IMR-90 (cell line): ENCODE results near the gene F5. TPM values are rescaled to one million over a fixed set of nuclear protein-coding genes. Genes with fewer than 3 reads are reported as not detected.

Experiments used
- ATAC-seq: fragments of 200-7000 bp; cut with Tn5 transposase; 2 replicates; pipeline ENCODE4 v1.9.1; 2020; ENCODE audit warnings: low read depth, mild to moderate bottlenecking, moderate library complexity
- BruUV-seq: library from RNA; stranded (reverse); fragments of 400-500 nt; replicated peaks from 2 replicates; lab custom pipeline; 2021; lab: Mats Ljungman, UMichigan
- CTCF ChIA-PET: fragments of 300-600 bp; formaldehyde crosslinking; extraction: SDS; loops from one replicate; lab custom pipeline; 2021; ENCODE audit warnings: antibody characterized with exemption; lab: Yijun Ruan, JAX
- POLR2A ChIA-PET: fragments of 300-600 bp; sonication (Branson Sonifier 250); formaldehyde crosslinking; loops from one replicate; lab custom pipeline; 2022; ENCODE audit warnings: antibody characterized with exemption; ENCODE audit not compliant: unreplicated experiment; lab: Charles Lee
- DNase-seq: peaks from one replicate; pipeline ENCODE4 v3.0.0; 2013
- H2AFZ ChIP-seq: replicated peaks from 2 replicates; pipeline ENCODE3; 2013; ENCODE audit warnings: low read length, mild to moderate bottlenecking; ENCODE audit not compliant: poor library complexity
- H2AK5ac ChIP-seq: 2 replicates; pipeline ENCODE4 v1.6.1; 2013; ENCODE audit warnings: low read depth, low read length, inconsistent platforms
- H2AK9ac ChIP-seq: replicated peaks from 2 replicates; pipeline ENCODE3; 2013; ENCODE audit warnings: mild to moderate bottlenecking, low read depth, low read length, moderate library complexity; ENCODE audit not compliant: poor library complexity
- H2BK120ac ChIP-seq: 2 replicates; pipeline ENCODE4 v1.6.1; 2013; ENCODE audit warnings: low read depth, low read length, inconsistent platforms
- H2BK15ac ChIP-seq: 3 replicates; pipeline ENCODE4 v1.6.1; 2013; ENCODE audit warnings: low read depth, low read length, inconsistent platforms
- H2BK20ac ChIP-seq: 2 replicates; pipeline ENCODE4 v1.6.1; 2013; ENCODE audit warnings: low read depth, mild to moderate bottlenecking, inconsistent platforms, low read length, moderate library complexity
- H2BK5ac ChIP-seq: 2 replicates; pipeline ENCODE4 v1.6.1; 2013; ENCODE audit warnings: mild to moderate bottlenecking, low read depth, low read length, inconsistent platforms; ENCODE audit not compliant: poor library complexity, severe bottlenecking
- H3K14ac ChIP-seq: replicated peaks from 2 replicates; pipeline ENCODE4 v1.6.1; 2013; ENCODE audit warnings: low read depth, low read length, inconsistent platforms
- H3K18ac ChIP-seq: 2 replicates; pipeline ENCODE4 v1.6.1; 2013; ENCODE audit warnings: low read depth, low read length, control low read depth
- H3K23ac ChIP-seq: 2 replicates; pipeline ENCODE4 v1.6.1; 2013; ENCODE audit warnings: low read depth, low read length, inconsistent platforms
- H3K27ac ChIP-seq: 2 replicates; pipeline ENCODE4 v1.5.1; 2013; ENCODE audit warnings: mild to moderate bottlenecking, control low read depth, low read length; ENCODE audit not compliant: insufficient read depth
- H3K27me3 ChIP-seq: 2 replicates; pipeline ENCODE4 v1.6.1; 2013; ENCODE audit warnings: low read length; ENCODE audit not compliant: control insufficient read depth, insufficient read depth
- H3K36me3 ChIP-seq: 2 replicates; pipeline ENCODE4 v1.6.1; 2013; ENCODE audit warnings: low read length, mixed read lengths; ENCODE audit not compliant: control insufficient read depth, insufficient read depth
- H3K4ac ChIP-seq: 2 replicates; pipeline ENCODE4 v1.6.1; 2013; ENCODE audit warnings: low read depth, low read length, inconsistent platforms
- H3K4me1 ChIP-seq: 2 replicates; pipeline ENCODE4 v1.6.1; 2013; ENCODE audit warnings: low read length, mixed read lengths; ENCODE audit not compliant: control insufficient read depth, insufficient read depth
- H3K4me2 ChIP-seq: 2 replicates; pipeline ENCODE4 v1.6.1; 2013; ENCODE audit warnings: low read depth, mild to moderate bottlenecking, control low read depth, low read length, moderate library complexity
- H3K4me3 ChIP-seq: 2 replicates; pipeline ENCODE4 v1.5.1; 2013; ENCODE audit warnings: low read depth, mild to moderate bottlenecking, control low read depth, low read length, moderate library complexity; ENCODE audit not compliant: insufficient read depth
- H3K56ac ChIP-seq: 2 replicates; pipeline ENCODE4 v1.6.1; 2013; ENCODE audit warnings: low read length, inconsistent platforms; ENCODE audit not compliant: insufficient read depth; ENCODE audit errors: extremely low read depth
- H3K79me1 ChIP-seq, 2 experiments: 2 replicates each; pipeline ENCODE4 v1.6.1; 2013; ENCODE audit warnings: low read length in 2 of 2, inconsistent platforms in 1 of 2, low read depth in 1 of 2
- H3K9ac ChIP-seq: 2 replicates; pipeline ENCODE4 v1.6.1; 2013; ENCODE audit warnings: low read depth, low read length, control low read depth
- H3K9me1 ChIP-seq: 2 replicates; pipeline ENCODE4 v1.6.1; 2013; ENCODE audit warnings: low read length, inconsistent platforms; ENCODE audit not compliant: insufficient read depth
- H3K9me3 ChIP-seq: 2 replicates; pipeline ENCODE4 v1.6.1; 2013; ENCODE audit warnings: low read length; ENCODE audit not compliant: control insufficient read depth, insufficient read depth
- H4K20me1 ChIP-seq: 2 replicates; pipeline ENCODE4 v1.6.1; 2013; ENCODE audit warnings: low read length, inconsistent platforms; ENCODE audit not compliant: insufficient read depth
- H4K5ac ChIP-seq: 2 replicates; pipeline ENCODE4 v1.6.1; 2013; ENCODE audit warnings: mild to moderate bottlenecking, low read depth, low read length, control low read depth
- H4K8ac ChIP-seq, 2 experiments: 2 replicates each; pipeline ENCODE4 v1.6.1; 2013; ENCODE audit warnings: low read depth in 2 of 2, low read length in 2 of 2, control low read depth in 1 of 2, inconsistent platforms in 1 of 2
- H4K91ac ChIP-seq: 2 replicates; pipeline ENCODE4 v1.6.1; 2013; ENCODE audit warnings: low read depth, low read length, inconsistent platforms; ENCODE audit not compliant: insufficient read depth
- CHD1 ChIP-seq: IDR thresholded peaks from 2 replicates; pipeline ENCODE4 v1.6.1; 2012; ENCODE audit warnings: low read depth, low read length, improper control_type of control experiment
- MAZ ChIP-seq: IDR thresholded peaks from 2 replicates; pipeline ENCODE4 v1.6.1; 2012; ENCODE audit warnings: low read depth, mild to moderate bottlenecking, low read length, improper control_type of control experiment, moderate library complexity, borderline replicate concordance
- NFE2L2 ChIP-seq: fragments of 150-350 bp; IDR thresholded peaks from 2 replicates; pipeline ENCODE4 v1.6.1; 2016; ENCODE audit warnings: low read depth, mild to moderate bottlenecking, low read length
- WGBS, 2 experiments: methylation state at CpG; one replicate each; pipeline versions ENCODE4 v1.1.5 to v1.1.7; 2013; ENCODE audit warnings: missing lambda C conversion rate in 2 of 2; ENCODE audit not compliant: insufficient read length in 1 of 2; ENCODE audit errors: extremely low coverage in 2 of 2; 5-methylcytosine and 5-hydroxymethylcytosine counted together
- dilution Hi-C: fragments of 300-500 bp; cut with HindIII; formaldehyde crosslinking; loops from one replicate; pipeline ENCODE4 v1.14.3; 2018; ENCODE audit warnings: low sequenced_read_pairs; ENCODE audit not compliant: unreplicated experiment
- in situ Hi-C: fragments of 300-500 bp; cut with MboI; formaldehyde crosslinking; loops from 3 replicates; pipeline ENCODE4 v1.14.3; 2019; ENCODE audit warnings: low sequenced_read_pairs, inconsistent platforms, mixed read lengths
- intact Hi-C: fragments of 100-400 bp; cut with micrococcal nuclease; formaldehyde crosslinking; loops from 2 replicates; pipeline ENCODE4 v1.10.0; 2022
- polyA plus RNA-seq, 3 experiments: library from polyadenylated mRNA; depleted of rRNA; stranded (reverse); fragments of >200 nt; gene quantifications; 2 replicates each; pipeline ENCODE4 v1.2.3, GENCODE V29; 2012; ENCODE audit warnings: low replicate concordance in 1 of 3
- total RNA-seq: library from RNA; depleted of rRNA; stranded (reverse); fragments of >200 nt; gene quantifications from 2 replicates; pipeline ENCODE4 v1.2.3, GENCODE V29; 2012

The F5 gene
- total and polyA plus RNA-seq, 2 of the 4 experiments (the other 2 are of a cell fraction): not detected

DNA sequence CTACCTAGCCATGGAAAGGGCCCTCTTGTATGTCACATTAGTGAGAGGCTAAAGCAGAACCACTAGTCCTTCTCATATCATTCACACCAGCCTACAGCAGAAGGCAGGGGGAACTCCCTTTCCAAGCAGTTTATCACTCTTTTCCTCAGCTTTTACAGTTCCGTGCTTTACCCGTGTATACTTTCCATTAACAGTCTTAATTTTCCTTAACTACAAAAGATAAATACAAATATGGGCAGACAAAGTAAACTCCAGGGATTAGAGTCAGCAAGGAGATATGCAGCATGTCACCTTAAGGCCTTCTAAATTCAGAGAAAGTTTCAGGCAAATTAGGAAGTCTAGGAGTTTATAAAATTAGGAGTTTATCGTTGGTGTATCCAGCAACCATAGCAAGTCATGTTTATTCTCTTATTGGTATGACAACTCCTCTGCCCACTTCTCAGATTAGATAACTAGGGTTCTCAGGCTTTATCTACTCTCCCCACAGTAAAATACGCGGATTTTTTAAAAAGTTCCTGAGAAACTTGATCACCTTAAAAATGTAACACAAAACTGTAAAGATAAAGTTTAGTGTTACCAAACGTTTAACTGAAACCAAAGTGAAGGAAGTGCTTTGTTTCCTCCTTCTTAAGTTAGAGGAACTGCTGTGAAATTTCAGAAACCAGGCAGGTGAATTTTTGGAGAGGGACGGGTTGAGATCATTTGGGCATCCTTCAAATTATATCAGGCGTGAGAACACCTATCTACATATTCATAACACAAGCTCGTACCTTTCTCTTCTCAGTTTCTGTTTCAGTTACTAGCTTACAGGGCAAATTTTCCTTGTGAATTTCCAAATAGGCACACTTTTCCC lies 57.8 kb downstream of the F5 start:
- H3K79me1 ChIP-seq: no peaks in the 10 kb centered on the region
- H2BK5ac ChIP-seq: no peak overlapping the region
- H3K4me3 ChIP-seq: no peak overlapping the region
- H3K36me3 ChIP-seq: no peaks in the 10 kb centered on the region
- no peak overlapping the region for H4K5ac ChIP-seq
- H3K9me1 ChIP-seq: no peaks in the 10 kb centered on the region
- H3K18ac ChIP-seq: no peak overlapping the region
- dilution Hi-C loops (no loop called here), in situ Hi-C loops (no loop called here), intact Hi-C loops (no loop called here)
- no peak overlapping the region for H4K8ac ChIP-seq
- H2BK20ac ChIP-seq: no peak overlapping the region
- H3K9ac ChIP-seq: no peak overlapping the region
- BruUV-seq: no TSS peak
- no peak overlapping the region for H3K4me2 ChIP-seq
- no peak overlapping the region for H2AK9ac ChIP-seq
- no peak overlapping the region for H2AFZ ChIP-seq
- H3K27me3 ChIP-seq: peaks cover 3% of the 10 kb centered on the region; the same call in 1 of the 2 replicates
- 57% methylated on average over 1 of the region's 9 CpGs; no CpG with 5 or more reads in 1 of the 2 experiments for WGBS, 2 experiments
- POLR2A ChIA-PET: no interaction called here
- CTCF ChIA-PET: interaction anchor here (0.9 kb wide), 1 partner anchor 17 kb away, joined by 4 read pairs; no protein-coding TSS in a partner anchor
- no peak overlapping the region for H3K14ac ChIP-seq
- no peak overlapping the region for H2AK5ac ChIP-seq
- H3K56ac ChIP-seq: no peak overlapping the region
- no peak overlapping the region for H3K23ac ChIP-seq
- H3K4me1 ChIP-seq: no peaks in the 10 kb centered on the region
- no peak overlapping the region for H3K4ac ChIP-seq
- H4K20me1 ChIP-seq: no peaks in the 10 kb centered on the region
- ATAC-seq: no peak
- TF ChIP-seq NFE2L2: no peak
- no peak for TF ChIP-seq CHD1
- TF ChIP-seq MAZ: no peak
- H2BK15ac ChIP-seq: no peak overlapping the region
- H3K27ac ChIP-seq: no peak overlapping the region
- DNase-seq: no peak
- no peaks in the 10 kb centered on the region for H3K9me3 ChIP-seq
- H4K91ac ChIP-seq: no peak overlapping the region
- H2BK120ac ChIP-seq: no peak overlapping the region
